HG02623 (cell line): Measurements from ENCODE around the gene SUSD1.

Experiments used
- ATAC-seq: cut with Tn5 transposase; IDR thresholded peaks from one replicate; pipeline ENCODE4 v1.9.1; 2021; ENCODE audit warnings: moderate library complexity; ENCODE audit not compliant: unreplicated experiment

Gene SUSD1

DNA sequence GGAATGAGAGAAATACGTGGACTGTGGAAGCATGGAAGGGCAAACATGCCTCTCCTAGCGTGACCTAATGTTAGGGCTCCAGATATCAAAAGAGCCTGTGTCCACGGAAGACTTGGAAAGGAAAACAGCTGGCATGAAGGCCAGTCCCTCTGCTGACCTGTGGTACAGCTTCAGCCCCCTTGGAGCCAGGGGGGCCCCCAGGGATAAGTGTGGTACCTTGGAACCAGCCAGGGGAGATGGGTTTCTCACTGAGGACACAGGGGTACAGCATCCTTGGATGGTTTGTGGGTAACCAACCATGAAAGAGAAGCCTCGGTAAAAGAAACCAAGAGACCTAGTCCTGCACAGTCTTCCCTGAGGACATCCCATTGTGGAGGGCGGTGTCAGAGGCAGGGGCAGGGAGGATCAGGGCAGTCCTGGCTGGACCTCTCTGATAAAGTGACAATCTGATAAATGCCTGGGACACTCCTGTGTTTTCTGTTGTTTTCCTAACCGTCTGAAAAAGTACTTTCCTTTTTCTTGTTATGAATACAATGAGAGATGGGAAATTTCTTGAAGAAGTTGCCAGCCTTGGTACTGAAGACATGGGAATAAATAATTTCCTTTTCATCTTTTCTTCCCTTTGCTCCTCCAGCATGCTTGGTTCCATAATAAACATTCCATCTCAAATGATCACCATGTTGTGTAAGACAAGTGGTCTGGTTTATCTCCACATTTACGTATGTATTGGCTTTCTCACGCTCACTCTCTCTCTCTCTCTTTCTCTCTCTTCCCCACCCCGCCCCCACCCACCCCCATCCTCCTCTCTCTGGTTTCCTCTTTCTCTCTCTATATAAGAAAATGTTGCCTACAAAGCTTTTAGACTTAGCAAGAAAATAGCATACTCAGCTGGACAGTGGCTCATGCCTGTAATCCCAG is 102.1 kb downstream of the SUSD1 start:
- ATAC-seq = no peak

- ATAC-seq = no peak
These were observed 105.6 kb downstream of the SUSD1 start for GRCh38 chr9:112069318-112070169.

DNA sequence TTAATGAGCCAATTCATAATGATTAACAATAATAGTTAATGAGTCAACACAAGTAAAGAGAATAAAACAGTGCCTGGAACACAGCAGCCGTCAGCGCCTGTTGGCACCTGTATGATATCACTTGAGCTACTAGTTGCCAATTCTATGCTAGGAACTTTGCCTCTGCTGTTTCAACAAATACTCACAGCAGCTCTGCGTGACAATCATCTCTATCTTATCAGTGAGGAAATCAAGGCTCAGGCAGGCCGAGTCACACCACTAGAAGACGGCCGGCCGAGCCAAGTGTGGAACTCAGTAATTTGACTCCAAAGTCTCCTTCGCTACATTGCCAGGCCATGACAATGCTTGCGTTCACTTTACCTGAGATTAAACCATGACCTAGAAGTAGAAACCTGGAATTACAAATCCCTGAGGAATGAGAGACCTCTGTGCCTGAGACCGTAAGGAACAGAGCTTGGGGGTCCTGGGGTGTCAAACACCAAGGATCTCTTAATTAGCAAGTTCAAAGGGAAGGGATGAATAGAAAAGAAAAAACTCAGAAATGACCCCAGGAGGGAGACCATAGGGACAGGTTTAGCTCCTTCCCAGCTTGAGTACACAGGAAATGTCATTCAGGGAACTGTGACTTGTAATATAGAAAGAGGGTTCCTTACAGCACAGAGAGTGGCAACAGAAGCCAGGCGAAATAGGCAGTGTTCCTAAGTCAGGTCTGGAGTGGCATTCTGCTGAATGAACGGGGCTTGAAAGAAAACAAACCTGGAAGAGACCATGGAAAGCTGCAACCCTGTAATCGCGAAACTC is 109.1 kb downstream of the SUSD1 start:
- ATAC-seq = no peak

- no peak for ATAC-seq
These were observed 110.2 kb downstream of the SUSD1 start for GRCh38 chr9:112064871-112065270.

GRCh38 chr9:112063586-112063985 is 111.5 kb downstream of the SUSD1 start:
- ATAC-seq = no peak

DNA sequence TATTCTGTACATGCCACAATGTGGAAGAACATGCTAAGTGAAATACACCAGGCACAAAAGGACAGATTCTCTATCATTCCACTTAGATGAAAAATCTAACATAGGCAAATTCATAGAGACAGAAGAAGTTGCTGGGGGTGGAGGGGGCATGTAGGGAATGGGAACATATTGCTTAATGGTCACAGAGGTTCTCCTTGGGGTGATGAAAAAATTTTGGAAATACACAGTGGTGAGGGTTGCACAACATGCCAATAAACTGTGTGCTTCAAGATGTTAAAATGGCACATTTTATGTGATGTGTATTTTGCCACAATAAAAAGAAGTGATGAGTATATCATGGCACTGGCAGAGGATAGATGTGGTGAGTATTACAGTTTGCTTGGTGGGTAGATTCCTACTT is 111.9 kb downstream of the SUSD1 start:
- ATAC-seq = no peak

- ATAC-seq = peak; percentile 71
These were observed 113.9 kb downstream of the SUSD1 start for GRCh38 chr9:112061152-112061740.

- ATAC-seq = no peak
These were observed 115.2 kb downstream of the SUSD1 start for GRCh38 chr9:112059966-112060320.

DNA sequence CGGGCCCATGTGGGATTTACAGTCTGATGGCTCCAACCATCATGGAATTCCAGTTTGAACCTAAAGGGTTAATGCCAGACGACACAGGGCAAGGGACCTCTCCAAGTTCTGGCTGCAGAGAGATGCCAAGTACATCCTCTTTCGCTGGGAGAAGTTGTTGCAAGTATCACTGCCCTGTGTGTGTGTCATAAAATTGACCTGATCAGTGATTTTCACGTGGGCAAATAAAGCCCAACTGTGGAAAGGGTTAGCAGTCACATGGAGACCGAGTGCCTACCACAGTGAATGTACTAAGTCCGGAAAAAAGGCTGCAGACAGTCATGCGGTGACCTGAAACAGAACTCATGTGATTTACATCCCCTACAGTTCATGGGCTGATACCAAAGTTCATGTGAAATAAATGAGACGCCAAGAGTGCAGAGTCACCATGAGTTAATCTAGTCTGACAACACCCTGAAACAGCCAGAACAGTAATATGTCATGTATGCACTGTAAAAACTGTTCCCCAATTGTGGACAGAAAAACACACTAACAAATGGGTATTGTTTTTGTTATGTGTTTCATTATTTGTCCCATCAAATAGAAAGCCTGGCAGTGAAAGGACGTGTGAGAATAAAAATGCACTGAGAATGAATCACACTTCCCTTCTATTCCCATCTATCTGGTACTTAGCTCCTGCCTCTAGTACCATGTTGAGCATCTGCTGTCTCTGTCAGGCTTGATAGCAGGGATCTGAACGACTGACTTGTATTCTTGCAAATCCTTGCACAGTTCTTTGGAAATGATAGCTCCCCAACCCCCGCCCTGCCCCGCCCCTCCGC is 115.7 kb downstream of the SUSD1 start:
- no peak for ATAC-seq

DNA sequence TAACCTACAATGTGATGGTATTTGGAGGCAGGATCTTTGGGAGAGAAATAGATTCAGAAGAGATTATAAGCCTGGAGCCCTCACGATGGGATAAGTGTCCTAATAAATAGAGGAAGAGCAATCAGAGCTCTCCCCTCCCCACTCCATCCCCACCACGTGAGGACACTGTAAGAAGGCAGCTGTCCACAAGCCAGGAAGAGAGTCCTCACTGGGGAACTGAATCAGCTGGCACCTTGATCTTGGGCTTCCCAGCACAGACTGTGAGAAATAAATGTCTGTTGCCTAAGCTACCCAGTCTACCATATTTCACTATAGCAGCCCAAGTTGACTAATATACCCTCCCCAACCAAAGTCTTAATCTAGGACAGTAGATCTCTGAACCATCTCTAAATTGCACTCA is 118.1 kb downstream of the SUSD1 start:
- ATAC-seq = no peak

- no peak for ATAC-seq
These were observed 120.2 kb downstream of the SUSD1 start for GRCh38 chr9:112054916-112055315.

DNA sequence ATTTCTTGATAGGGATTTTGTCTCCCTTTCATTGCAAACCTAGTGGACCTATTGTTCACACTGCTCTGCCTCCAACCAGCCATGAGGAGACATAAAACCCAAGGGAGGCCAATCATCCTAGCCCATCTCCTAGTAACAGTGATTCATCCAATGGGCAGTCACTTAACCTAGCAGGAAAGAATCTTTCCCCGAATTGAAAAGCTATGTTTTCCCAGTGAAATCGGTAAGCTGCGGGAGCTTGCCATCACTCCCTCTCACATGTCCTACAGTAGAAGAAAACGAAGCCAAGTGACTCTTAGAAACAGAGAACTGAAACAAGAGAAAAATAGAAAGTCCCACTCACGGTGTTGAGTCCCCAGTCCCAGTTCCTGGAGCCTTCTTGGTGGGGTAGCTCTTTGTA is 123.3 kb downstream of the SUSD1 start:
- no peak for ATAC-seq

- ATAC-seq = no peak
These were observed 124.3 kb downstream of the SUSD1 start for GRCh38 chr9:112050544-112051475.

DNA sequence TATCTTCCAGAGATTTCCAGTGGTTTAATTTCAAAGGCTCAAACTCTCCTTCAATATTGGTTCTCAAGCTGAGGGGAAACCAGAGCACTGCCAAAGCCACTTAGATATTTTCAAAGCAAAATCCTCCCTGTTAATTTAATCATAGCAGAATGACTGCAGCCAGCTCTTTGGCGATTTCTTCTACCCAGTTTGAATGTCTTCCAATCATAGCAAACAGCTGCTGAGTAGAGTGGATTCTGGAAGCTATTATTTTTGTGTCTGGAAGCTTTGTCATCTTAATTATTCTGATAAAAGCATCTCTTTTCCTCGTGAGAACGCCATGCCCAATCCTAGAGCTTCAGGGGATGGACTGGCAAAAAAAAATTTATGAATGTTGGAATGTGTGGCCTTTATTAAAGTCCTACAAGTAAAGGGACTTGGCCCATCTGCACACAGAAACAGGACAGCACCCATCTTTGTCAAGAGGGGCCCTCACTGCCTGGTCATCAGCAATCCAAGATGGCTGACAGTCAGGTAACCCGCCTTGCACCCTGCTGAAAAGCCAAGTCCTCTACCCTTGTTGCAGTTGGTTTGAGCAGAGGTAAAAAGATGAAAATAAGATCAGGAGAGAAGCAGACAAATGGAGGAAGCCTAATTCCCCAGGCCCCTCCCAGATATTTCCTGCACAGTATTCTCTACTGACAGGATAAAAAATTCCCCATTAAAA is 125.1 kb downstream of the SUSD1 start:
- ATAC-seq = no peak

GRCh38 chr9:112048924-112049691 is 126.0 kb downstream of the SUSD1 start:
- no peak for ATAC-seq

- no peak for ATAC-seq
These were observed 127.5 kb downstream of the SUSD1 start for GRCh38 chr9:112047538-112048066.

- ATAC-seq = no peak
These were observed 128.9 kb downstream of the SUSD1 start for GRCh38 chr9:112046181-112046580.
